A549 treated with RU486 at 1 μM for 4 hours (cell line): ENCODE data around the gene ETV4. TPM values are rescaled to one million over a fixed set of nuclear protein-coding genes. Genes with fewer than 3 reads are reported as not detected.

Experiments used
- total RNA-seq: library from RNA; stranded (reverse); fragments of 200-300 nt; extraction: Qiagen RNA extraction; gene quantifications from 5 replicates; pipeline ENCODE4 v1.2.3, GENCODE V29; 2022; ENCODE audit warnings: low read depth

ETV4 gene
- total RNA-seq: 45.4 to 54.0 TPM (median 52.5 TPM) in 5 replicates

DNA sequence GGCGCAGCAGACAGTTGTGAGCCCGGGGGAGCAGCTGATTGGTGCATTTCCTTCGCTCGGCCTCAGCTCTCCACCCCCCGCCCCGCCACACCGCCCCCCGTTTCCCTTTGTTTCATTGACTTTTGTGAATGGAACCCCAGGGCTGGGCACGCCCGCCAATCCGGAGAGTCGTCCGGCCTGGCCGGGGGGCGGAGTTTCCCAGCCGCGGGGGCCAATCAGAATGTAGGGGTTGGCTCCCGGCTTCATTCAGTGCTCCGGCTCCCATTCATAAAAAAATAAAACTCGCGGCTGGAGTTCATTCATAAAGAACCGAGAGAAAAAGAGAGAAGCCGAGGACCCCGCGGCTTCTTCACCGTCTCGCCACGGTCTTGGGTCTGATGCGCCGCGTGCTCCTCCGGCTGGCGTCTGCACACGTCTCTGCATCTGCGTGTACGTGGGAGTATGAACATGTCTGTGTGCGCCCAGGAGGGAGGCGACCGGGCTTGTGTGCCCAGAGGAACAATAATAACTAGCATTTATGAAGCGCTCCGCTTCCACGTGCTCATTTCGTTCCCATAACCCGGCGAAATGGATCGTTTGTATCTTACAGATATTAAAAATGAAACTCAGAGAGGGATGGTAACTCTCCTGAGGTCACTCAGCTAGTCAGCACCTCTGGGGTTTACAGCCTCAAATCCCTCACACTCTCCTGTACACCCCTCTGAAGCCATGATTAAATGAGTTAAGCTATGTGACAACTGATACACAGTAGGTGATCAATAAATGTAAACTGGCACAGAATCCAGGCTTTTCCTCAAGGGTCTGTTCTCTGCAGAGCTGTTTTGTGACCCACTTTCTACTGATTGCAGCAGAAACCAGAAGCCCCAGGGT, at the start of gene ETV4:
TSS of gene ETV4 (minus strand) at position 22 of the 870 bp plus-strand sequence. CDS start 723 bp downstream, outside the sequence.

GRCh38 chr17:43483674-43484551, 62.2 kb downstream of the ETV4 start, which contains the start of gene DHX8:
Gene DHX8, plus strand, starts transcription at chr17:43483975. Its CDS starts 63 bp downstream, at chr17:43484038.

Other genes with a start within 250 kb of the ETV4 start
- gene ARL4D, start 147.3 kb downstream of the ETV4 start, total RNA-seq: 17.4 to 27.9 TPM (median 21.9 TPM) in 5 replicates
- 40.4 to 47.7 TPM (median 45.5 TPM) in 5 replicates for gene DHX8, start 62.4 kb downstream of the ETV4 start, total RNA-seq
- gene MEOX1, start 115.6 kb upstream of the ETV4 start, total RNA-seq: not detected in 5 replicates
- gene SOST, start 212.5 kb upstream of the ETV4 start, total RNA-seq: not detected in 5 replicates
- gene DUSP3, start 232.6 kb upstream of the ETV4 start, total RNA-seq: 57.5 to 61.7 TPM (median 61.0 TPM) in 5 replicates
- gene CFAP97D1, start 234.1 kb upstream of the ETV4 start, total RNA-seq: 0.06 to 0.07 TPM in 2 of 5 replicates, not detected in the others